ENCODE results near the gene MADD.
"Not testable (repeated sequence)": the region's sequence is repeated elsewhere in the genome, so short reads cannot be mapped to it uniquely, and the experiment has no call there.

MADD gene

DNA sequence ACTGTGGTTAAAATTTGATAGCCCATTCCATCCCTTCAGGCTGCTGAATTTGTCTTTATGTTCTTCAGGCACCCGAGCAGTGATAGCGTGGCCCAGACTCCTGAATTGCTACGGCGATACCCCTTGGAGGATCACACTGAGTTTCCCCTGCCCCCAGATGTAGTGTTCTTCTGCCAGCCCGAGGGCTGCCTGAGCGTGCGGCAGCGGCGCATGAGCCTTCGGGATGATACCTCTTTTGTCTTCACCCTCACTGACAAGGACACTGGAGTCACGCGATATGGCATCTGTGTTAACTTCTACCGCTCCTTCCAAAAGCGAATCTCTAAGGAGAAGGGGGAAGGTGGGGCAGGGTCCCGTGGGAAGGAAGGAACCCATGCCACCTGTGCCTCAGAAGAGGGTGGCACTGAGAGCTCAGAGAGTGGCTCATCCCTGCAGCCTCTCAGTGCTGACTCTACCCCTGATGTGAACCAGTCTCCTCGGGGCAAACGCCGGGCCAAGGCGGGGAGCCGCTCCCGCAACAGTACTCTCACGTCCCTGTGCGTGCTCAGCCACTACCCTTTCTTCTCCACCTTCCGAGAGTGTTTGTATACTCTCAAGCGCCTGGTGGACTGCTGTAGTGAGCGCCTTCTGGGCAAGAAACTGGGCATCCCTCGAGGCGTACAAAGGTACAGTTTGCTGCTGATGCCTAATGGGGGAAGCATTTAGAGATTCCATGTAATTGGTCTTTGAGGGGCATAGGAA is 4.7 kb downstream of the MADD start:
- DNase-seq (ENCODE audit: low read depth, low spot score) = no peak

DNA sequence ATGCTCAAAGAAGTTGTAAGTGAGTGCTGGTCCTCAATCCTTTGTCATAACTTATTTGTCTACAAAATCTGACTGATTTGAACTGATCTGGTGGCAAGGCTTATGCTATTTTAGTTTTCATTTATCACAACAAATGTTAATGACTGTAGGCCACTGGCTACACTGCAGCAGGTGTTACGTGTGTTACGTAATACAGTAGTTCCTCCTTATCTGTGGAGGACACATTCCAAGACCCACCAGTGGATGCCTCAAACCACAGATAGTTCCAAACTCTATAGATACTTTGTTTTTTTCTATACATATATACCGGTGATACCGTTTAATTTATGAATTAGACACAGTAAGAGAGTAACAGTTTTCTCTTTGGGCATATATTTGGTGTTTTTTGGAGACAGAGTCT is 7.0 kb downstream of the MADD start:
- no peak for DNase-seq (ENCODE audit: low read depth, low spot score)

DNA sequence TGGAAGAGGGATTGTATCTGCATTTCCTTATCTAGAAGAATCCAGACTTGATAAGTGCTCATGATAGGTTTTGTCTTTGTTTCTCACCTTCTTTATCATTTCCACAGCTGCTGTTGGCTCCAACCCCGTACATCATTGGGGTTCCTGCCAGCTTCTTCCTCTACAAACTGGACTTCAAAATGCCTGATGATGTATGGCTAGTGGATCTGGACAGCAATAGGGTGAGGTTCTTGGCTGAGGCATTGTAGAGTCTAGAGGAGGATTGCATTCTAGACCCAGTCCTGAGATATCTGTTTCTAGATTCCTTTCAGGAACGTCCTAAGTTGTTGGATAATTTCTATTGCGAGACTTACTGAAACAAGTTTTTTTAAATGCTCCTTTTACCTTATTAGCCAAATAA is 8.1 kb downstream of the MADD start:
- DNase-seq (ENCODE audit: low read depth, low spot score) = no peak

- DNase-seq (ENCODE audit: low read depth, low spot score) = no peak
These were observed 8.8 kb downstream of the MADD start for GRCh38 chr11:47278769-47279168.

DNA sequence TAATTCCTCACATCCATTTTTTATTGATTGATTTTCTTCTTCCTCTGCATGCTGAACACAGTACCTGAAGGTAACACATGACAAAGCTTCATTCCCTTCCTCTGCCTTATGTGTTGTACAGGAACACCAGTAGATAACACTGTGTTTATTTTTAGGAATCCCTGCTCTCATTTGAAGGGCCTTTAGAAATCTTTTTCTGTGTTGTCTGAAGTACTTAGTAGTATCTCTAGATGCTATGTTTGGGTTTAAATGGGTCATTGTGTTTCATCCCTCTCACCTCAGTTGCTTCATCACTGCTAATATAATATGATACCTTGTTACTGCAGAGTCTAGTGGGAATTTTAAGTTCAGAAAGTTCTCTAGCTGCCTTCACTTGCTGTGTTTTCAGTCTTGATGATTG is 10.2 kb downstream of the MADD start:
- no peak for DNase-seq (ENCODE audit: low read depth, low spot score)

DNA sequence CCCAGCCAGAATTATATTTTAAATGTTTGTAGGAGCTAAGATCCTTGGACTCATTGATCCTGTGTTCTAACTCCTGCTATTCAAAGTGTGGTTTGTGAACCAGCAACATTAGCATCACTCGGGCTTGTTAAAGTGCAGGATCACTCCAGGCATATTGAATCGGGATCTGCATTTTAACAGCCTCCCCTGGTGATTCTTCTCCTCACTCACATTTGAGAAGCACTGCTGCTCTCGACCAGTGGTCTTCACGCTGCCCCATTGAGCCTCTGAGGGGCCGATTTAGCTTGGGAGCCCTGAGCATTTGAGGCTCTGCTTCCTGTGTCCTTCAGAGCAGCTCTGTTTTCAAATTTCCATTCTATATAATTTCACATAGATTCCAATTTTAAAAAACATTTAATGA is 10.9 kb downstream of the MADD start:
- no peak for DNase-seq (ENCODE audit: low read depth, low spot score)

GRCh38 chr11:47282462-47282861 is 12.5 kb downstream of the MADD start:
- no peak for DNase-seq (ENCODE audit: low read depth, low spot score)

GRCh38 chr11:47284151-47284550 is 14.2 kb downstream of the MADD start:
- DNase-seq (ENCODE audit: low read depth, low spot score) = no peak

DNA sequence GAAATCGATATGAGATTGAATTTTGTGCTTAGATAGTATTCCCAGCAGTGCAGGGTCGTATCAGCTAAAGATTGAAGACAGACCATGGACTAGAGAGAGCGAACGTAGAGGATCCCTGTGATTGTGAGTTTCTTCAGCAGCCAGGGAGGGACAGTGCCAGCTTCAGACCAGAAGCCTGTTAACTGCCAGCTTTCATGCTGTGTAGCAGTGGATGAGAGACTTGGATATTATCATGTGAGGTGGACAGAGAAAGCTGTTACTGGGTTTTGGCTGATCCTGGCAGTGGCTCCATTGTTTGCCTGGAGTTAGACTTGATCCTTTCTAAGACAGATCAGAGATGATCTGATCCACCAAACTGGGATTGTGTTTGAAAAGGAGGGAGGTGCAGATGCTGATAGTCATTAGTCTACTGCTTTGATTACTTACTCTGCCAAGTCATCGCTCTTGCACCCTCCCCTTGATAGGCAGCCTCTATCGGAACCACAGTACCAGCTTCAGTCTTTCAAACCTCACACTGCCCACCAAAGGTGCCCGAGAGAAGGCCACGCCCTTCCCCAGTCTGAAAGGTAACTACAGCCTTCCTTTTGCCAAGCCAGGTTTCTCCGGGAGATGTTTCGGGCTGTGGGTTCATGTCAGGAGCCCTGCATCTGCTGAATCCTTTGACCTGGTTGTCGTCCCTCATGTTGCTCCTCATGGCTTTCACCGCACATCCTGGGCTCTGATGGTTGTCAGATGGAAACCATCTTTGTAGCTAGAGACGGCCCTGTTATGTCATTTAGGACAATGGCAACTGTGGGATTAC is 16.2 kb downstream of the MADD start:
- no peak for DNase-seq (ENCODE audit: low read depth, low spot score)

GRCh38 chr11:47288066-47288465 is 18.1 kb downstream of the MADD start:
- DNase-seq (ENCODE audit: low read depth, low spot score) = no peak

DNA sequence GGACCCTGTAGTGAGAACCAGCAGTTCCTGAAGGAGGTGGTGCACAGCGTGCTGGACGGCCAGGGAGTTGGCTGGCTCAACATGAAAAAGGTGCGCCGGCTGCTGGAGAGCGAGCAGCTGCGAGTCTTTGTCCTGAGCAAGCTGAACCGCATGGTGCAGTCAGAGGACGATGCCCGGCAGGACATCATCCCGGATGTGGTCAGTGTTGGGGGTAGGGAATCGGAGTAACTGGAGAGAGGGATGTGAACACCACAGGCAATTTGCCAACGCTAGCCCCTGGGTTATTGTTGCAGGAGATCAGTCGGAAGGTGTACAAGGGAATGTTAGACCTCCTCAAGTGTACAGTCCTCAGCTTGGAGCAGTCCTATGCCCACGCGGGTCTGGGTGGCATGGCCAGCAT is 19.9 kb downstream of the MADD start:
- no peak for DNase-seq (ENCODE audit: low read depth, low spot score)

GRCh38 chr11:47295385-47295784 is 25.5 kb downstream of the MADD start:
- DNase-seq (ENCODE audit: low read depth, low spot score) = no peak

- DNase-seq (ENCODE audit: low read depth, low spot score) = no peak
These were observed 26.1 kb downstream of the MADD start for GRCh38 chr11:47296045-47296444.

DNA sequence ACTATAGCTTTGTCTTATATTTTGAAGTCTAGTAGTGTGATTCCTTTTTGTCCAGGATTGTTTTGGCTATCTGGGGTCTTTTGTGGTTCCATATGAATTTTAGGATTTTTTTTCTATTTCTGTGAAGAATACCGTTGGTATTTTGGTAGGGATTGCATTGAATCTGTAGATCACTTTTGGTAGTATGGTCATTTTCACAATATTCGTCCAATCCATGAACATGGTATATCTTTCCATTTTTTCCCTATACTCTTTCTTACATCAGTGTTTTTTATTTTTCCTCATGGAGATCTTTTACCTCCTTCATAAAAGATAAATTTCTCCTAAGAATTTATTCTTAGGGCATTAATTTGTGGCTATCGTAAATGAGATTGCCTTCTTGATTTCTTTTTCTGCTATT is 29.1 kb downstream of the MADD start:
- no peak for DNase-seq (ENCODE audit: low read depth, low spot score)

DNA sequence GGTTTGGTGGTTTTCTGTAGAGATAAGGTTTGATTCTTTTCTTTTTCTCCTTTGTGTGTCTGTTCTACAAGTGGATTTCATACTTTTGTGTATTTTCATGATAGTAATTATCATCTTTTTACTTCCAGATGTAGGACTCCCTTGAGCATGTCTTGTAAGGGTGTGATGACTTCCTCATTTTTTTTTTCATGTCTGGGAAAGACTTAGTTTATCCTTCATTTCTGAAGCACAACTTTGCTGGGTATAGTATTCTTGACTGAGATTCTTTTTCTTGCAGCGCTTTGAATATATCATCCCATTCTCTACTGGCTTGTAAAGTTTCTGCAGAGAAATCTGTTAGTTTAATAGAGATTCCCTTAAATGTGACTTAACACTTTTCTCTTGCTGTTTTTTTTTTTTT is 32.9 kb downstream of the MADD start:
- no peak for DNase-seq (ENCODE audit: low read depth, low spot score)

DNA sequence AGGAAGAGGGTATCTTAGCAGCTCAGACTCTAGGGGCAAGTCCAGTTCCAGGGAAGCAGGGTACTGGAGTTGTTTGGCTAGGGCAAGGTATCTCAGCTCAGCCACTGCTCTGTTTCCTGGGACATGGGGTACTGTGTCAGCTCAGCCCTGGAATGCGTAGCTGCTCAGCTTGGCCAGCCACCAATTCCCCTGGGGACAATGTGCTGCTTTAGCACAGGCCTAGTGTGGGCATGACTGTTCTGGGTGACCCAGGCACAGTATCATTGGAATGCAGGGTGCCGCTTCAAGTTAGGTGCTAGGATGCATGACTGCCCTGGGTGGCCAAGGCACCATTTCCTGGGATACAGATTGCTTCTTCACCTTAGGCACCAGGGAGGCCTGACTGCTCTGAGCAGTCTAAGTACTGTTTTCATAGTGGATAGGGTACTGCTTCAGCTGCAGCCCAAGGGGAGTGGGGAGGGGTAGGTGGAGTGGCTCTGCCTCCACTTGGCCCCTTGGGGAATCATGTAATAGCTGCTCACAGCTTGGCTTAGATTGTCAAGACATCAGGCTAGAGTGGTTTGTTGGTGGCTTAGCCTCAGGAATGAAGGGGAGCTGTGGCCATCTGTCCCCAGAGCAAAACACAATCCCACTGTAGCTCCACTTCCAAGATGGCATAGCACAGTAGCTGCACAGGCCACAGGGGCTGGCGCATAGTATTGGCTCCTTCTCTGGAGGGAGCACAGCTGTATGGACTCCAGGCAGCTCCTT is 36.0 kb downstream of the MADD start:
- no peak for DNase-seq (ENCODE audit: low read depth, low spot score)

- no peak for DNase-seq (ENCODE audit: low read depth, low spot score)
These were observed 36.5 kb downstream of the MADD start for GRCh38 chr11:47306484-47306844.

DNA sequence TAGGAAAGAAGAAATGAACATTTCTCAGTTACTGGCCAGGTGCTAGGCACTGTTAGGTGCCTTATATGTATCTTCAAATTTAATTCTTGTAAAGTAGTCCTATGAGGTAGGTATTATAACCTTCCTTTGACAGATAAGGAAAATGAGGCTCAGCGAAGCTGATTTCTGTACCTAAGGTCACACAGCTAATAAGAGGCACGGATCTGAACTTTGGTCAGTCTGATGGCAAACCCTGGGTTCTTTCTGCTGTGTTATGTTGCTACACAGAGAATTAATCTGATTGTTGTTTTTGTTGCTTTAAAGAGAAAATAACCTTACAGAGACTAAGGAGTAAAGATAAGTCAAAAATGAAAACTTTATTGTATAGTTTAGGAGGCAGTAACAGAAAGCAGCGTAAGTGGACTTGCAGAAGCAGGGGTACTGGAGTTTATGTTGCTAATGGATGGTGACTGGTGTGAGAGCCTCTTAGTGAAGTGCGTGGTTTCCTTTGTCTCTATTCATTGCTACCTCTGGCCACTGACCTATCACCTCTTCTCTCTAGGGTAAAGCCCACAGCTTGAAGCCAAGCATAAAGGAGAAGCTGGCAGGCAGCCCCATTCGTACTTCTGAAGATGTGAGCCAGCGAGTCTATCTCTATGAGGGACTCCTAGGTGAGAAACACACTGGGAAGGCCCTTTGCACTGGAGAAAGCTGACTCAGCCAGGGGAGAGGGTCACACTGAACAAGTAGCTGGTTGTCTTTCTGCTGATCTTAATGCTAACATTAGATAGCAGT is 38.3 kb downstream of the MADD start:
- no peak for DNase-seq (ENCODE audit: low read depth, low spot score)

DNA sequence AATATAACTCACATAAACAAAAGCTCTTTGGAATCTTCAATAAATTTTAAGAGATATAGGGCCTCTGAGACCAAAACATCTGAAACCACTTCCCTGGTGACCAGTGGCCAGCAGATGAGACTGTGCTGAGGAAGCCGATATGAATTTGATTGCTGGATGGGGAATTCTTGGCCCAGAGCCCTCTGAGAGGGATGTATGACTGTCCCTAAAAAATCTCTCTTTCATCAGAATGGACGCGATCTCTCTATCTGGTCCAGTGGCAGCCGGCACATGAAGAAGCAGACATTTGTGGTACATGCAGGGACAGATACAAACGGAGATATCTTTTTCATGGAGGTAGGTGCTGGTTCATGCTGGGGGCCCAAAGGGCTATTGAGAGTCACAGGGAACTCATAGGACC is 45.1 kb downstream of the MADD start:
- DNase-seq (ENCODE audit: low read depth, low spot score) = no peak

- DNase-seq (ENCODE audit: low read depth, low spot score) = not testable (repeated sequence)
These were observed 46.6 kb downstream of the MADD start for GRCh38 chr11:47316501-47316900.

DNA sequence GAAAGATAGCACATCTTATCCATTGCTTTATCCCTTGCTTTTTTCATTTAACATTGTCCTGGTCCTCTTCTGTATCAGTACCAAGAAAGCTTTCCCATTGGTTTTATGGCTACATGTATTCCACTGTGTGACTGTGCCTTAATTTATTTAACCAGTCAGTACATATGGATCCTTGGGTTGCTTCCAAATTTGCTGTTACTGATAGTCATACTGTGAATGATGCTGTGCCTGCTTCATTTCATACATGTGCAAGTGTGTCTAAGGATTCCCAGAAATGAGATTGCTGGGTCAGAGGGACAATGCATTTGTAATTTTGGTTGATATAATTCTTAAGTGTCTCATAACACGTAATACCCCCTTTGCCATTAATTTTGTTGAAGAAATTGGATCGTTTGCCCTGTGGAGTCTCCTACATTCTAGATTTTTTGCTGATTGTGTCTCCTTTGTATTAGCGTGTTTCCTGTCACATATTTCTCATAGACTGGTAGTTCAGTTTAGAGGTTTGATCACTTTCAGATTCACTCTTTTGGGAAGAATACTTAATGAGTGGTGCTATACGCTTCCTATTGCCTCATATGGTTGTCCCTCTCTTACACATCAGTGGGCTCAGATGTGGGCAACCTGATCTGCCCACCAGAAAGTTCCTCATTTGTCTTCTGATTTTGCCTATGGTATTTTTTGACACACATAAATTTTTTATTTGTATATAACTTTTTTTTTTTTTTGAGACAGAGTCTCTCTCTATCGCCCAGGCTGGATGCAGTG is 47.3 kb downstream of the MADD start:
- no peak for DNase-seq (ENCODE audit: low read depth, low spot score)
